ENCODE results near the gene DCDC2B.
"Not testable (repeated sequence)": the region's sequence is repeated elsewhere in the genome, so short reads cannot be mapped to it uniquely, and the experiment has no call there.

The DCDC2B gene

DNA sequence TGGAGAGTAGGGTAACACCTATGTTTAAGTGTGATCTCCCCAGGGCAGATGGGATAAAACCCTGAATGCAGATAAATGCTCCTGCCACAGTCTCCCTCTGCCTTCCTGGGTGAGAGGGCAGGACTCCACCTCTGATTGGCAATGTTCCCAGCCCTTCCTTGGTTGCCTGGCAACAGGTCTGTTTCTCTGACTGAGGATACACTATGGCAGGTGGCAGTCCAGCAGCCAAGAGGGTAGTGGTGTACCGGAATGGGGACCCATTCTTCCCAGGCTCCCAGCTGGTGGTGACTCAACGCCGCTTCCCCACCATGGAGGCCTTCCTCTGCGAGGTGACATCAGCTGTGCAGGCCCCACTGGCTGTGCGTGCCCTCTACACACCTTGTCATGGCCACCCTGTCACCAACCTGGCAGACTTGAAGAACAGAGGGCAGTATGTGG is at the start of gene DCDC2B:
DCDC2B (plus strand) TSS at position 199 of the 438 bp plus-strand sequence; CDS start at position 204, 5 bp downstream.
- DNase-seq = no peak

GRCh38 chr1:32159189-32159588 is 49.7 kb upstream of the DCDC2B start:
- no peak for DNase-seq

- no peak for DNase-seq
Observed at GRCh38 chr1:32163405-32163804, 45.5 kb upstream of the DCDC2B start.

GRCh38 chr1:32165633-32166032 is 43.3 kb upstream of the DCDC2B start:
- not testable (repeated sequence) for DNase-seq

- DNase-seq = no peak
Observed at GRCh38 chr1:32170991-32171390, 37.9 kb upstream of the DCDC2B start.

- DNase-seq = no peak
Observed at GRCh38 chr1:32172621-32173245, 36.2 kb upstream of the DCDC2B start.

GRCh38 chr1:32178380-32179192 is 30.3 kb upstream of the DCDC2B start:
- no peak for DNase-seq

DNA sequence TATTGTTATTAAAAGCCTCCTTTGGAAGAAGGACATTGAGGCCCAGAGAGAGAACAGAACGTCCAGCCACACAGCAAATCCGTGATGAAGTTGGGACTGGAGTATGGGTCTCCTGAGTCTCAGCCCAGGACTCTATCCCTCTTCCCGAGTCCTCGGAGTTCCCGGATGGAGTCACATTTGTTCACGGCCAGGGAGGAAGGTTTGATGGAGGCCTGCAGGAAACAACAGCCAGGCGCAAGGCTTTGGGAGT is 29.8 kb upstream of the DCDC2B start:
- no peak for DNase-seq

GRCh38 chr1:32179443-32180185 is 29.3 kb upstream of the DCDC2B start, which contains the start of gene TXLNA:
TXLNA (plus strand) TSS chr1:32179675; CDS start chr1:32180346, 671 bp downstream.
- peak; percentile 91 for DNase-seq

DNA sequence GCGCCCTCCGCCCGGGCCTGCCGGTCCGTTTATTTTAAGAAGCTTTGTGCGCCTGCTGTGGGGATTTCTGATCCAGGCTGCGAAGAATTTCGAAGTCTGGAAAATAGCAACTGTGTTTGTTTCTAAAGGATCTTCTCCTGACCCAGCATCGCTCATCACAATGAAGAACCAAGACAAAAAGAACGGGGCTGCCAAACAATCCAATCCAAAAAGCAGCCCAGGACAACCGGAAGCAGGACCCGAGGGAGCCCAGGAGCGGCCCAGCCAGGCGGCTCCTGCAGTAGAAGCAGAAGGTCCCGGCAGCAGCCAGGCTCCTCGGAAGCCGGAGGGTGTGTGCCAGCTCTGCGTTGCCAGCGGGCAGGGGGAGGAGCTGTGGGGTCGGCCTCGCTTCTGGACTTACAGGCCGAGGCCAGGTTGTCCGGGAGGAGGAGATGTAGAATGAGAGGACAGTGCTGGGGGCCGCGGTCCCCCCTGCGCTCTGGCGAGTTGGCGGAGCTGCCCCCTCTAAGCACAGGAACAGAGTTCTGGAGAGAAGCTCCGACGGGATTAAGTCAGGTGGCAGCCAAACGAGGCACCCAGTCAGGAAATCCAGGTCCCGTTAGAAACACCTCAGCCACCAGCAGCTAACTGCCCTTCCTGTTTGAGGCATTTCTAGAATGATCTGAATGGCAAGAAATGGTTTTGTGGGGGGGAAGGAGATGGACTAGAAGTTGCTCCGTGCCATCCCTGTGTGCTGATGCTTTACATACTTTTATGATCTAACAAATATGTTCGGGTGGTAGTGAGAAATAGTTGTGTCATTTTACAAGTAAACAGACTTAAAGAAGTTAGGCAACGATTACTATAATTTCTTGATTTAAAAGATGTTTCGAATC is 28.5 kb upstream of the DCDC2B start:
- peak; percentile 36 for DNase-seq

DNA sequence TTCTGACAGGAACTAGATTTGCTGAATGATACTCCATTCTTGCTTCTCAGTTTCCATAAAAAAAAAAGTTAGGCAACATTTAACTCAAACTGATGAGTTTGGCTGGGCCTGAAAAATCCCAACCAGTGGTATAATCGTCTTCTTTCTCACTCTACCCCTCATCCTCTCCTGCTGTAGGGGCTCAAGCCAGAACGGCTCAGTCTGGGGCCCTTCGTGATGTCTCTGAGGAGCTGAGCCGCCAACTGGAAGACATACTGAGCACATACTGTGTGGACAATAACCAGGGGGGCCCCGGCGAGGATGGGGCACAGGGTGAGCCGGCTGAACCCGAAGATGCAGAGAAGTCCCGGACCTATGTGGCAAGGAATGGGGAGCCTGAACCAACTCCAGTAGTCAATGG is 27.8 kb upstream of the DCDC2B start:
- no peak for DNase-seq

- DNase-seq = no peak
Observed at GRCh38 chr1:32181563-32181962, 27.3 kb upstream of the DCDC2B start.

DNA sequence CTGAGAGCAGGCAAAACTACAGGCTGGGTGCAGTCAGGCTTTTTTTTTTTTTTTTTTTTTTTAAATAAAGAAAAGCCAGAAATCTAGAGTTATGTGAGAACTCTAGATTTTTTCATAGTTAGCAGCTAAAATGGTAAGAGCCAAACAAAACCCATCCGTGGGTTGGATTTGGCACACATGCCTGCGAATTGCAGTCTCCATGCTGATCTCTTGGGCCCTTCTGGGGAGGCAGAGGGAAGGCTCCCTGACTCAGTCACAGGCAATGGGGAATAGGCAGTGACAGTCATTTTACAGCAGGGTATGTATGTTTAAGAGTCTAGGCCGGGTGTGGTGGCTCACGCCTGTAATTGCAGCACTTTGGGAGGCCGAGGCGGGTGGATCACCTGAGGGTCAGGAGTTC is 26.8 kb upstream of the DCDC2B start:
- DNase-seq = no peak

- no peak for DNase-seq
Observed at GRCh38 chr1:32184650-32185049, 24.2 kb upstream of the DCDC2B start.

- no peak for DNase-seq
Observed at GRCh38 chr1:32186077-32186476, 22.8 kb upstream of the DCDC2B start.

- no peak for DNase-seq
Observed at GRCh38 chr1:32186491-32186890, 22.4 kb upstream of the DCDC2B start.

DNA sequence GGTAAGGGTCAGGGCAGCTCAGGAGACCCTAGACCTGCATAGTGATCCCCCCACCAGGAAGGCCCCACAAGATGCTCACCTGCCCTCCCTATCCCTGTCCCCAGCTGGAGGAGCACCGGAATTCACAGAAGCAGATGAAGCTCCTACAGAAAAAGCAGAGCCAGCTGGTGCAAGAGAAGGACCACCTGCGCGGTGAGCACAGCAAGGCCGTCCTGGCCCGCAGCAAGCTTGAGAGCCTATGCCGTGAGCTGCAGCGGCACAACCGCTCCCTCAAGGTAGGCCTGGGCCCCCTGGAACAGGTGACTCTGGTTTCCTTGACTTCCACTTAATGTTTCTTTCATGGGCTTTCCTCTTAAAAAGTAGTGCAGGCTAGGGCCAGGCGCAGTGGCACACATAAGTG is 21.0 kb upstream of the DCDC2B start:
- no peak for DNase-seq

DNA sequence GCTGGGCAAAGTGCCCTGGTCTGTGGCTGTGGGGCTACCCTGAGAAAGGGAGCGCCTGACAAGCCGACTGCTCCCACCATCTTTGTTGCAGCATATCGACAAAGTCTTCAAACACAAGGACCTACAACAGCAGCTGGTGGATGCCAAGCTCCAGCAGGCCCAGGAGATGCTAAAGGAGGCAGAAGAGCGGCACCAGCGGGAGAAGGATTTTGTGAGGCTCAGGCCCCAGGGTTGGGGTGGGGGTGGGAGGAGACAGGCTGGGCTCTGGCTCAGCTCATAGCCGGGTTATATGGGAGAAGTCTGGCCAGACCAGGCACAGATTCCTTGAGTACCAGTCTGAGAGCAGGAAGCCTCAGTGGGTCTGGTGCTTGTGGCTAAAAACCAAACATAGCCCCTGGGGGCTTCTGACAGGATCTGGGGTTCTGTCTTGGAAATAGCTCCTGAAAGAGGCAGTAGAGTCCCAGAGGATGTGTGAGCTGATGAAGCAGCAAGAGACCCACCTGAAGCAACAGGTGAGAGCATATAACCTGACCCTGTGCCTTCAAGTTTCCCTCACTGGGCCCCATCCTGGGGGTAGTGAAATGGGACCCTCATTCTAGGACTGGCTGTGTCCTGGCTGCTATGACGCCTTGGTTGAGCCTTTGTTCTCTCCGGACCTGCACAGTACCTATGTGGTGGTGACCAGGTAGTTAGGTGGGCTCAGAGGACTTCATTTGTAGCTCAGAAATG is 16.5 kb upstream of the DCDC2B start:
- no peak for DNase-seq

DNA sequence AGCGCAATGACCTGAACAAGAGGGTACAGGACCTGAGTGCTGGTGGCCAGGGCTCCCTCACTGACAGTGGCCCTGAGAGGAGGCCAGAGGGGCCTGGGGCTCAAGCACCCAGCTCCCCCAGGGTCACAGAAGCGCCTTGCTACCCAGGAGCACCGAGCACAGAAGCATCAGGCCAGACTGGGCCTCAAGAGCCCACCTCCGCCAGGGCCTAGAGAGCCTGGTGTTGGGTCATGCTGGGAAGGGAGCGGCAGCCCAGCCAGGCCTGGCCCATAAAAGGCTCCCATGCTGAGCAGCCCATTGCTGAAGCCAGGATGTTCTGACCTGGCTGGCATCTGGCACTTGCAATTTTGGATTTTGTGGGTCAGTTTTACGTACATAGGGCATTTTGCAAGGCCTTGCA is 13.9 kb upstream of the DCDC2B start:
- DNase-seq = no peak

DNA sequence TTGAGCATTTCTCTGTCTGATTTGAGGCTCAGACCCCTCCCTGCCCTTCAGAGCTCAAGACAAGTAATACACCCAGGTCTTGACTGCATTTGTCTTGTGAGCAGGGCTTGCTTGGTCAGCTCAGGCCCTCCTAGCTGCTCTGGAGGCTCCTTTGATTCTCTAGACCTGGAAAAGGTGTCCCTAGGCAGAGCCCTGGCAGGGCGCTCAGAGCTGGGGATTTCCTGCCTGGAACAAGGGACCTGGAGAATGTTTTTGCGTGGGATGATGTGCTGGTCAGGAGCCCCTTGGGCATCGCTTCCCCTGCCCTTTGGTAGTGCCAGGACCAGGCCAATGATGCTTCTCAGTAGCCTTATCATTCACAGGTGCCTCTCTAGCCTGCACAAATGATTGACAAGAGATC is 13.4 kb upstream of the DCDC2B start:
- no peak for DNase-seq

DNA sequence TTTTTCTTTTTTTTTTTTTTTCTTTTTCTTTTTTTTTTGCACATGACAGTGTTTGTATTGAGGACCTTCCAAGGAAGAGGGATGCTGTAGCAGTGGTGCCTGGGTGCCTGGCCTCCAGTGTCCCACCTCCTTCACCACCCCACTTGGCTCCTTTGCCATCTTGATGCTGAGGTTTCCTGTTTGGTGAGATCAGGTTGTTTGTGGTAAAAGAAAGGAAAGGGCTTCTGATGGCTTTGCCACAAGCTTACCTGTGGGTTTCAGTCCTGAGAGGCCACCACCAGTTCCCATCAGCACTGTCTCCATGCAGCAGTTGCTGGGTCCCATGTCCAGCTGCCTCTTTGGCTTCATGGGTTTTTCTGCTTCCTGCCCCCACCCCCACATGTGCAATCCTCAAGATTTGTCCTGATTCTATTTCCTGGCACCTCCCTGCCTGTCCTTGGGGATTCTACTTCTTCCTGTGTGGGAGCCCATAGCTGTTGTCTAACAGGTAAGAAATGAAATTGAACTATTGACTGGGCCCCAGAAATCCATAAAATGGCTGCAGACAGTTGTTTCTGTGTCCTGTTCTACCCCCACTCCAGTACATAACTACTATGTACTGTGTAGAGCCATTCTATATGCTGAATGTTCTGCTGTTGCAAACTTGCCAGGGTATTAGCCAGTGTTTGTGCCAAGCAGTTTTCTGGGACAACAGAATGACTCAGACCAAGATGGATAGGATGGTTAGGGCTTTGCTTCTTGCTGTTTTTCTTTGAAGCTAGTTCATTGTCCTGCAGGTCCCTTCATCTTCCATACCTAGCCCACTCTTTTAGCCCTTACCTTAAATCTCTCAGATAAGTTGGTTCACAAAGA is 12.7 kb upstream of the DCDC2B start:
- DNase-seq = no peak

All from activated CD8-positive, alpha-beta memory T cell treated with anti-CD3 and anti-CD28 coated beads, Interleukin-2, amount 50 U/mL, for 4 hours (primary cell).